Sigmoid colon (tissue), 7 donors: ENCODE measurements around the gene DNAJC3. TPM values are rescaled to one million over a fixed set of nuclear protein-coding genes. Genes with fewer than 3 reads are reported as not detected.
A peak's percentile ranks its signal among the peaks of the same experiment; 100 is the strongest.

Source experiments
- DNase-seq: peaks from one replicate; pipeline ENCODE4 v3.0.0-alpha.2; 2019
- H3K27ac ChIP-seq, 4 donors: fragments of 200-600 bp; sonication (generic); one replicate each; pipeline ENCODE4 v1.5.1; 2016 to 2019; ENCODE audit warnings: mild to moderate bottlenecking in 1 of 4
- H3K27me3 ChIP-seq, 3 donors: fragments of 200-600 bp; sonication (generic); one replicate each; pipeline ENCODE4 v1.5.1; 2019; ENCODE audit warnings: mild to moderate bottlenecking in 1 of 3
- H3K36me3 ChIP-seq, 4 donors: fragments of 200-600 bp; sonication (generic); one replicate each; pipeline ENCODE4 v1.5.1; 2016 to 2019
- H3K4me1 ChIP-seq, 4 donors: fragments of 200-600 bp; sonication (generic); one replicate each; pipeline ENCODE4 v1.5.1; 2017 to 2019
- H3K4me3 ChIP-seq, 4 donors: fragments of 200-600 bp; sonication (generic); one replicate each; pipeline ENCODE4 v1.5.1; 2017 to 2019; ENCODE audit warnings: mild to moderate bottlenecking in 2 of 4, moderate library complexity in 1 of 4
- H3K9me3 ChIP-seq, 4 donors: fragments of 200-600 bp in 3 of 4; sonication (generic) in 3 of 4; one replicate each; pipeline versions ENCODE4 v1.5.1 to v1.6.1; 2013 to 2019
- EP300 ChIP-seq, 4 donors: sonication (generic); formaldehyde crosslinking; IDR thresholded peaks; one replicate each; pipeline ENCODE4 v1.6.1; 2017; ENCODE audit warnings: antibody characterized with exemption in 4 of 4
- POLR2A ChIP-seq, 2 donors: fragments of 450-650 bp; IDR thresholded peaks; one replicate each; pipeline ENCODE4 v1.6.1; 2016; ENCODE audit warnings: antibody characterized with exemption in 2 of 2, mild to moderate bottlenecking in 2 of 2, moderate library complexity in 2 of 2
- POLR2AphosphoS5 ChIP-seq, 4 donors: sonication (generic); formaldehyde crosslinking; IDR thresholded peaks; one replicate each; pipeline ENCODE4 v1.6.1; 2017; ENCODE audit warnings: antibody characterized with exemption in 4 of 4
- WGBS, 2 donors: extraction: QIAGEN DNeasy Blood & Tissue Kit; methylation state at CpG; one replicate each; pipeline ENCODE4 v1.1.7; 2013; 5-methylcytosine and 5-hydroxymethylcytosine counted together
- intact Hi-C: fragments of 100-400 bp; cut with DNase I; formaldehyde crosslinking; loops from one replicate; pipeline ENCODE4 v1.15.1; 2023
- polyA plus RNA-seq, 3 donors: library from polyadenylated mRNA; stranded (reverse); fragments of 200-250 nt; gene quantifications; one replicate each; pipeline ENCODE4 v1.2.3, GENCODE V29; 2013
- total RNA-seq, 4 donors: library from RNA; depleted of rRNA; stranded (reverse); fragments of >200 nt; gene quantifications; one replicate each; pipeline ENCODE4 v1.1.0, GENCODE V29; 2016
- TF ChIP-seq, protein P1 (sequence below), 4 experiments: fragments of 450-650 bp in 3 of 4; fragments of 200-600 bp in 1 of 4; IDR thresholded peaks; one replicate each; pipeline ENCODE4 v1.5.1; 2016 to 2019; ENCODE audit warnings: antibody characterized with exemption in 4 of 4, mild to moderate bottlenecking in 3 of 4, moderate library complexity in 2 of 4
- donor health status: healthy with polysubstance abuse.
- donor health status: Bipolar disorder and iron deficiency.
- donor health status: healthy.

Gene DNAJC3
- total and polyA plus RNA-seq, 7 donors: 4.8 to 48.5 (median 41.5) TPM

DNA sequence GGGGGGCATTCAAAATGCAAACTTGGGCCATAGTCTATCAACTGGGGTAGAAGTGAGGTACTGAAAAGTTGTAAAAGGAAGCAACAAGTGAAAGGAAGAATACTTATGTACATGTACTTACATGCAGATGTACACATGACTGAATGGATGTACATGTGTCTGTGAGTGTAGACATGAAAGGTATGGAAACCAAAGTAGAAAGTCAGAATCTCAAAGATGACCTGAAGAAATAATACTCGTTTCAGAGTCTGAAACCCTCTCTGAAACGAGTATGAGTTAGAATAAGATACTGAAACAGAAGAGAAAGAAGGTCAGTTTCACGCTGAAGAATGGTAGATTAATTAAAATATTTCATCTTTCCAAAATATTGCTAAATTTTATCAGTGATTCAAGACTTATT, 46.3 kb upstream of the DNAJC3 start:
- Histone ChIP-seq H3K9me3 (peaks cover 0 to 5% (median 0%) of the 10 kb centered on the region in 4 donors), H3K4me1 (no peaks in the 10 kb centered on the region), H3K27ac (no peak overlapping the region), H3K27me3 (no peaks in the 10 kb centered on the region), H3K36me3 (peaks cover 4 to 66% (median 7%) of the 10 kb centered on the region in 4 donors), H3K4me3 (no peak overlapping the region)
- 67 to 88% methylated on average over 3 of the region's 3 CpGs for WGBS, 2 donors
- TF ChIP-seq POLR2A (IDR thresholded peaks at IDR 0.05): no peak
- no peak for TF ChIP-seq POLR2AphosphoS5 (IDR thresholded peaks at IDR 0.05)
- TF ChIP-seq EP300 (IDR thresholded peaks at IDR 0.05): no peak
- TF ChIP-seq, protein P1, sequence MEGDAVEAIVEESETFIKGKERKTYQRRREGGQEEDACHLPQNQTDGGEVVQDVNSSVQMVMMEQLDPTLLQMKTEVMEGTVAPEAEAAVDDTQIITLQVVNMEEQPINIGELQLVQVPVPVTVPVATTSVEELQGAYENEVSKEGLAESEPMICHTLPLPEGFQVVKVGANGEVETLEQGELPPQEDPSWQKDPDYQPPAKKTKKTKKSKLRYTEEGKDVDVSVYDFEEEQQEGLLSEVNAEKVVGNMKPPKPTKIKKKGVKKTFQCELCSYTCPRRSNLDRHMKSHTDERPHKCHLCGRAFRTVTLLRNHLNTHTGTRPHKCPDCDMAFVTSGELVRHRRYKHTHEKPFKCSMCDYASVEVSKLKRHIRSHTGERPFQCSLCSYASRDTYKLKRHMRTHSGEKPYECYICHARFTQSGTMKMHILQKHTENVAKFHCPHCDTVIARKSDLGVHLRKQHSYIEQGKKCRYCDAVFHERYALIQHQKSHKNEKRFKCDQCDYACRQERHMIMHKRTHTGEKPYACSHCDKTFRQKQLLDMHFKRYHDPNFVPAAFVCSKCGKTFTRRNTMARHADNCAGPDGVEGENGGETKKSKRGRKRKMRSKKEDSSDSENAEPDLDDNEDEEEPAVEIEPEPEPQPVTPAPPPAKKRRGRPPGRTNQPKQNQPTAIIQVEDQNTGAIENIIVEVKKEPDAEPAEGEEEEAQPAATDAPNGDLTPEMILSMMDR (IDR thresholded peaks at IDR 0.05): no peak
- DNase-seq: no peak
- intact Hi-C loops: no loop called here

DNA sequence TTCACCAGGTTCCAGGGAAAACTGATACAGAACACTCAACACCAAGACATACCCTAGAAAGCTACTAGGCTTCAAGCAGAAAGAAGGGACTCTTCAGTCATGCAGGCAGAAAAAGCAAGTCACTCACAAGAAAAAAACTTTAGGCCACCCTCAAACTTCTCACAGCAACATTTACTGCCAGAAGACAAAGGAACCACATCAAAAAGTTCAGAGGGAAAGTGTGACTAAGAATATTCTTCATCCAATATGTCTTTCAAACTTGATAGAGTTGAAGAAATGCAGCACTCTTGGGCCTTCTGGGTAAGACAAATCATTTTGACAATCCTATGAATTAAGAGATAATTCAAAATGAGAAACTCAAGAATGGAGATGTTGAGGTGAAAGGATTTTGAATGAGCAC, 40.1 kb upstream of the DNAJC3 start:
- intact Hi-C loops: no loop called here
- TF ChIP-seq, protein P1 (IDR thresholded peaks at IDR 0.05): no peak
- TF ChIP-seq POLR2AphosphoS5 (IDR thresholded peaks at IDR 0.05) (no peak), POLR2A (IDR thresholded peaks at IDR 0.05) (no peak), EP300 (IDR thresholded peaks at IDR 0.05) (no peak)
- H3K36me3 ChIP-seq: peaks cover 0 to 18% (median 0%) of the 10 kb centered on the region in 4 donors
- no peak overlapping the region for H3K4me3 ChIP-seq
- H3K4me1 ChIP-seq: peaks cover 0 to 18% (median 8%) of the 10 kb centered on the region in 4 donors
- DNase-seq: no peak
- H3K27me3 ChIP-seq: peaks cover 0 to 4% (median 0%) of the 10 kb centered on the region in 3 donors
- no peak overlapping the region for H3K27ac ChIP-seq
- no peaks in the 10 kb centered on the region for H3K9me3 ChIP-seq

DNA sequence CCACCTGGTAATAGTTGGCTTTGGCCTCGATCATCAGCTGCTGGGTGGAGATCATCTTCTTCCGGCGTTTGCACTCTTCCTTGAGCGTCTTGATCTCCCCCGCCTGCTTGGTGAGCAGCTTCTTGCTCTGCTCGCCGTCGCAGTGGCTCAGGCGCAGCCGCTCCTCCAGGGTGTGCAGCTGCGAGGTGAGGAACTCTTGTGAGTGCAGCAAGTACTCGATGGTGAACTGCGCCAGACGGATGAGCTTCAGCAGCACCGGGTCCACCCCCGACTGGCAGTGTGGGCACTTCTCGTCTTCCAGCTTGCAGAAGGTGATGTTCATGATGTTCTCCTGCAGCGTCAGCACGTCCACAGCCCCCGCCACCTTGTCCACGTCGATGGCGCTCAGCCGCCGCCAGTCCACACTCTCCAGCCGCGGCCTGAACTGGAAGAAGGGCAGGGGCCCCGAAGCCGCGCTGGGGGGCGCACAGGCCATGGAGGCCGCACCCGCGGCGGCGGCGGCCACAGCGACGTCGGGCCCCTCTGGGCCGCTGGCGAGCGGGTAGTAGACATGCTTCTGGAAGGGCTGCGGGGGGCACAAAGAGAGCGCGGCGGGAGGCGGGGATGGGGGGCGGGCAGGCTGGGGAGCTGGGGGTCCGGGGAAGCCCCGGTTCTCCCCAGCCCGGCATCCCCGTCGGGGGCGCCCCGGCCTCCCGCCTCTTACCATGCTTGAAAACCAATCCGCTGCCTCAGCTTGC, 35.5 kb upstream of the DNAJC3 start:
- Histone ChIP-seq H3K4me1 (peaks cover 0 to 38% (median 23%) of the 10 kb centered on the region in 4 donors), H3K4me3 (peak overlapping the region; percentile 35 to 80 (median 55)), H3K27ac (peak overlapping the region; percentile 32 to 64 (median 54)), H3K9me3 (no peaks in the 10 kb centered on the region), H3K36me3 (peaks cover 0 to 4% (median 0%) of the 10 kb centered on the region in 4 donors), H3K27me3 (peaks cover 0 to 4% (median 3%) of the 10 kb centered on the region in 3 donors)
- peak; percentile 76 for DNase-seq
- intact Hi-C loops: loop anchor here (1.0 kb wide), 1 partner anchor 37 kb away; no protein-coding TSS in a partner anchor
- no peak for TF ChIP-seq POLR2A (IDR thresholded peaks at IDR 0.05)
- TF ChIP-seq POLR2AphosphoS5 (IDR thresholded peaks at IDR 0.05): no peak
- TF ChIP-seq, protein P1 (IDR thresholded peaks at IDR 0.05): no peak
- TF ChIP-seq EP300 (IDR thresholded peaks at IDR 0.05): no peak
- 9 to 33% methylated on average over 58 of the region's 58 CpGs for WGBS, 2 donors

DNA sequence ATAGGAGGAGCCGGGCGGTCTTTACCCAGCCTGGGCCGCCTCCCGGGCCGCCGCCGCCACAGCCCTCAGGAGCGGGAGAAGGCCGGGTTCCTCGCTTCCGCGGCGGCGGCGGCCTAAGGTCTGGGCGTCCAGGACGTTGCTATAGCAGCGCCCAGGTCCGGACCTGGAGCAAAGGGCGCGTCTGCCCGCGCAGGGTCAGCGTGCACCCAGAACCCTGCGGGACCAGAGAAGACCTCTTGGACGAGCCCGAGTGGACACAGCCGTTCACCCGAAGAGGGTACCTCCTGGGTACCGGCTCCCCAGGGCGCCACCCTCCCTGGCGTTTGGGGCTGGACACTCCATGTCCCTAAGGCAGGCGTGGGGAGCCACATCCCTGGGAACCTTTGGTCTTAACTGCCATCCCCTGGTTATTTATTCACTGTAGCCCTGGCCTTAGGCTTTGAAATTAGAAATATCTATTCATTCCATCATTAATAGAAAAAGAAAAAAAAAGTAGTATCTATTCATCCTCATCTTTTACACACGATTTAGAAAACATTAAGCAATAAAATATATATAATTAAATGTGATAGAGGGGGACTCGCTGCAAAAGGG, 34.8 kb upstream of the DNAJC3 start:
- 3 to 12% methylated on average over 35 of the region's 35 CpGs for WGBS, 2 donors
- TF ChIP-seq POLR2AphosphoS5 (IDR thresholded peaks at IDR 0.05) (no peak), POLR2A (IDR thresholded peaks at IDR 0.05) (no peak), EP300 (IDR thresholded peaks at IDR 0.05) (no peak)
- TF ChIP-seq, protein P1 (IDR thresholded peaks at IDR 0.05): no peak
- DNase-seq: peak; percentile 77
- peaks cover 0 to 38% (median 23%) of the 10 kb centered on the region in 4 donors for H3K4me1 ChIP-seq
- H3K36me3 ChIP-seq: no peaks in the 10 kb centered on the region
- H3K27ac ChIP-seq: peak overlapping the region; percentile 32 to 64 (median 54)
- H3K4me3 ChIP-seq: peak overlapping the region; percentile 35 to 80 (median 55)
- intact Hi-C loops: loop anchor here (1.0 kb wide), 1 partner anchor 36 kb away; no protein-coding TSS in a partner anchor
- no peaks in the 10 kb centered on the region for H3K9me3 ChIP-seq
- peaks cover 0 to 4% (median 3%) of the 10 kb centered on the region in 3 donors for H3K27me3 ChIP-seq
